Effector memory CD8-positive, alpha-beta T cell (primary cell): Measurements from ENCODE around the gene SLA2.

Source experiments
- ATAC-seq: fragments of 150-1000 bp; cut with Tn5 transposase; replicated peaks from 2 replicates; pipeline ENCODE4 v1.10.0; 2021; ENCODE audit warnings: mild to moderate bottlenecking, moderate library complexity
- DNase-seq, 3 experiments: peaks; one replicate each; pipeline ENCODE4 v3.0.0; 2021
- H3K27ac Mint-ChIP-seq, 2 donors: one replicate each; pipeline ENCODE4 v1.8.0; 2022; ENCODE audit warnings: mild to moderate bottlenecking in 2 of 2, mixed read lengths in 2 of 2, moderate library complexity in 2 of 2
- H3K27me3 Mint-ChIP-seq, 2 donors: one replicate each; pipeline ENCODE4 v1.8.0; 2022; ENCODE audit warnings: mixed read lengths in 2 of 2
- H3K36me3 Mint-ChIP-seq: one replicate; pipeline ENCODE4 v1.8.0; 2022; ENCODE audit warnings: mild to moderate bottlenecking, moderate library complexity, mixed read lengths; ENCODE audit not compliant: insufficient read depth
- H3K4me1 Mint-ChIP-seq, 2 donors: one replicate each; pipeline ENCODE4 v1.8.0; 2022; ENCODE audit warnings: low read depth in 2 of 2, mixed read lengths in 2 of 2
- H3K4me3 Mint-ChIP-seq, 2 donors: one replicate each; pipeline ENCODE4 v1.8.0; 2022; ENCODE audit warnings: mild to moderate bottlenecking in 2 of 2, mixed read lengths in 2 of 2, moderate library complexity in 2 of 2
- H3K9me3 Mint-ChIP-seq, 2 donors: one replicate each; pipeline ENCODE4 v1.8.0; 2022; ENCODE audit warnings: mixed read lengths in 2 of 2

SLA2 gene

GRCh38 chr20:36591854-36592641 lies 53.9 kb downstream of the SLA2 start:
- Mint-ChIP-seq H3K4me3 (no peak overlapping the region), H3K9me3 (no peaks in the 10 kb centered on the region), H3K4me1 (peaks cover 29 to 32% of the 10 kb centered on the region in 2 donors), H3K36me3 (peaks cover 22% of the 10 kb centered on the region), H3K27me3 (no peaks in the 10 kb centered on the region), H3K27ac (peak overlapping the region; percentile 62 to 80)
- DNase-seq (peak in 2 of 3 experiments; percentile 22 to 24), ATAC-seq (peak; percentile 49)

GRCh38 chr20:36591281-36591680 lies 54.7 kb downstream of the SLA2 start:
- peaks cover 22% of the 10 kb centered on the region for H3K36me3 Mint-ChIP-seq
- DNase-seq (no peak), ATAC-seq (no peak)
- peak overlapping the region in 1 of 2 donors; percentile 62 for H3K27ac Mint-ChIP-seq
- H3K27me3 Mint-ChIP-seq, result no peaks in the 10 kb centered on the region
- no peak overlapping the region for H3K4me3 Mint-ChIP-seq
- H3K4me1 Mint-ChIP-seq, result peaks cover 29 to 36% of the 10 kb centered on the region in 2 donors
- no peaks in the 10 kb centered on the region for H3K9me3 Mint-ChIP-seq

DNA sequence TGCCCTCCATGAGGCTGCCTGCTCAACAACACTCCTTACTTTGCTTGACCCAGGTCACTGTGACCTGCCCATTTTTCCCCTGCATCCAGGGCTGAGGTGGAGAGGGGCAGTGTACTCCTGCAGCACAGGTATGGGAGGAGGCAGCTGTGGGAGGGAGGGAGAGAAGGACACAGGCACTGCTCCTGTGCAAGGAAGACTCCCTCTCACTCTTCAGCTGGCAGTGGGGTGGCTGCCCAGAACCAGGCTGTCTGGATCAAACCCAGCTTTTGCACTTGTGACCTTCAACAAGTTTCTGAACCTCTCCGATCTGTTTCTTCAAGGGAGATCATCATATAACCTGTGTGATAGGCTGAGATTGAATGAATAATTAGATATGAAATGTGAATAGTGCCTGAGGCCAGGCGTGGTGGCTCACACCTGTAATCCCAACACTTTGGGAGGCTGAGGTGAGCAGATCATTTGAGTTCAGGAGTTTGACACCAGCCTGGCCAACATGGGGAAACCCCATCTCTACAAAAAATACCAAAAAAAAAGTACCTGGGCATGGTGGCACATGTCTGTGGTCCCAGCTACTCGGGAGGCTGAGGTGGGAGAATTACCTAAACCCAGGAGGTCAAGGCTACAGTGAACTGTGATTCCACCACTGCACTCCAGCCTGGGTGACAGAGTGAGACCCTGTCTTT lies 58.5 kb downstream of the SLA2 start:
- Mint-ChIP-seq H3K4me3 (no peak overlapping the region), H3K9me3 (no peaks in the 10 kb centered on the region), H3K27me3 (no peaks in the 10 kb centered on the region), H3K36me3 (peaks cover 31% of the 10 kb centered on the region), H3K27ac (peak overlapping the region; percentile 73 to 77), H3K4me1 (peaks cover 10 to 16% of the 10 kb centered on the region in 2 donors)
- peak; percentile 27 for ATAC-seq
- no peak for DNase-seq

GRCh38 chr20:36585410-36586125 lies 60.4 kb downstream of the SLA2 start:
- DNase-seq (no peak), ATAC-seq (no peak)
- H3K4me1 Mint-ChIP-seq, result peaks cover 3 to 13% of the 10 kb centered on the region in 2 donors
- H3K9me3 Mint-ChIP-seq, result no peaks in the 10 kb centered on the region
- peaks cover 38% of the 10 kb centered on the region for H3K36me3 Mint-ChIP-seq
- no peaks in the 10 kb centered on the region for H3K27me3 Mint-ChIP-seq
- no peak overlapping the region for H3K4me3 Mint-ChIP-seq
- peak overlapping the region in 1 of 2 donors; percentile 44 for H3K27ac Mint-ChIP-seq

GRCh38 chr20:36584018-36584481 lies 61.9 kb downstream of the SLA2 start:
- Mint-ChIP-seq H3K27me3 (no peaks in the 10 kb centered on the region), H3K4me3 (no peak overlapping the region), H3K4me1 (peaks cover 3 to 18% of the 10 kb centered on the region in 2 donors), H3K9me3 (no peaks in the 10 kb centered on the region), H3K36me3 (peaks cover 46% of the 10 kb centered on the region), H3K27ac (no peak overlapping the region)
- ATAC-seq (no peak), DNase-seq (no peak)

- DNase-seq, result no peak
- ATAC-seq, result no peak
- H3K4me3 Mint-ChIP-seq, result no peak overlapping the region
- no peaks in the 10 kb centered on the region for H3K9me3 Mint-ChIP-seq
- no peaks in the 10 kb centered on the region for H3K27me3 Mint-ChIP-seq
- peaks cover 56% of the 10 kb centered on the region for H3K36me3 Mint-ChIP-seq
- peaks cover 3 to 18% of the 10 kb centered on the region in 2 donors for H3K4me1 Mint-ChIP-seq
- peak overlapping the region in 1 of 2 donors; percentile 54 for H3K27ac Mint-ChIP-seq
Observed at GRCh38 chr20:36582821-36583220, 63.2 kb downstream of the SLA2 start.

DNA sequence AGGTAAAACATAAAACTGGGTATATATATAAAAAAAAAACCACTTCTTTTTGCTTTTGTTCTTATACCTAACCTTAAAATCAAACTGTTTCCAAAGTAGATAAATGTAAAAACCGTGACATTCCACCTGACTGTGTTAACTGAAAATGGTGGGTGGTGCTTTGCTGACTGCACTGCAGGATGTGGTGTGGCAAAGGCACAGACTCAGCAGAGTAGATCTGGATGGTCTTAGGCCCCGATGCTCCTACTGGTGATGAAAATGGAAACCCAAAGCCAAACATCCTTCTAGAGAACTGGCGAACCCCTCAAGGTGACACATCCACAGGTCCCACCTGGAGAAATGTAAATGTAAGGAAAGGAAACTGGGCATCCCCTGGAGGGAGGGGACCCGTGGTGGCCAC lies 63.7 kb downstream of the SLA2 start:
- H3K4me1 Mint-ChIP-seq, result peaks cover 3 to 15% of the 10 kb centered on the region in 2 donors
- peaks cover 56% of the 10 kb centered on the region for H3K36me3 Mint-ChIP-seq
- no peaks in the 10 kb centered on the region for H3K27me3 Mint-ChIP-seq

GRCh38 chr20:36579996-36580545 lies 65.9 kb downstream of the SLA2 start:
- Mint-ChIP-seq H3K4me1 (peaks cover 8 to 19% of the 10 kb centered on the region in 2 donors), H3K27ac (peak overlapping the region in 1 of 2 donors; percentile 72), H3K4me3 (no peak overlapping the region), H3K9me3 (no peaks in the 10 kb centered on the region), H3K36me3 (peaks cover 59% of the 10 kb centered on the region), H3K27me3 (no peaks in the 10 kb centered on the region)
- DNase-seq, result no peak
- ATAC-seq, result no peak

More for the DNA sequence above, 63.7 kb downstream of the SLA2 start:
- Mint-ChIP-seq H3K9me3 (no peaks in the 10 kb centered on the region), H3K27ac (peak overlapping the region in 1 of 2 donors; percentile 54), H3K4me3 (no peak overlapping the region)
- no peak for DNase-seq
- peak; percentile 56 for ATAC-seq

DNA sequence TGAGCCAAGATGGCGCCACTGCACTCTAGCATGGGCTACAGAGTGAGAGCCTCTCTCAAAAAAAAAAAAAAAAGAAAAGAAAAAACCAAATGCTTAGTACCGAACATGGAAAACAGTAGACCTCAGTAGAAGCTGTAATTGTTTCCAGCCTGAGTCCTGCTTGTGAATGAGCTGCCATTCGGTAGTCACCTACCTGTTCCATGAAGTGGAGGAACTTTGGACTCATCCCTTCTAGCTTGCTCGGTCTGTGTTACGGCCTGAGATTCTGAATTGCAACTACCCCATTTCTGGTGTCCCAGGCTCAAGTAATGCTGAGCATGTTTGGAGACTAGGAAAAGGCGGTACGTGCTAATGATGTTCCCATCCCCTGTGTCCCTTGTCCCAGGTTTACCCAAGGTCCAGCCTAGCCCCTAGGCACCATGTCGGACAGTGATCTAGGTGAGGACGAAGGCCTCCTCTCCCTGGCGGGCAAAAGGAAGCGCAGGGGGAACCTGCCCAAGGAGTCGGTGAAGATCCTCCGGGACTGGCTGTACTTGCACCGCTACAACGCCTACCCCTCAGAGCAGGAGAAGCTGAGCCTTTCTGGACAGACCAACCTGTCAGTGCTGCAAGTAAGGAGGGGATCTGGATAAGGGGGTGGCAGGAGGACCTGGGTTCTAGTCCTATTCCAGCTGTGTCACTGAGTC lies 67.5 kb downstream of the SLA2 start:
- Mint-ChIP-seq H3K4me1 (peaks cover 14 to 25% of the 10 kb centered on the region in 2 donors), H3K27ac (no peak overlapping the region), H3K27me3 (no peaks in the 10 kb centered on the region), H3K36me3 (peaks cover 62% of the 10 kb centered on the region), H3K9me3 (no peaks in the 10 kb centered on the region), H3K4me3 (no peak overlapping the region)
- ATAC-seq, result no peak
- DNase-seq, result no peak

GRCh38 chr20:36576081-36576445 lies 69.9 kb downstream of the SLA2 start:
- Mint-ChIP-seq H3K4me1 (peaks cover 29 to 34% of the 10 kb centered on the region in 2 donors), H3K36me3 (peaks cover 47% of the 10 kb centered on the region), H3K4me3 (peak overlapping the region; percentile 80 to 87), H3K27ac (peak overlapping the region; percentile 89 to 95), H3K27me3 (no peaks in the 10 kb centered on the region), H3K9me3 (no peaks in the 10 kb centered on the region)
- DNase-seq, result no peak
- no peak for ATAC-seq

GRCh38 chr20:36574366-36575135 lies 71.4 kb downstream of the SLA2 start:
- peak overlapping the region; percentile 80 to 87 for H3K4me3 Mint-ChIP-seq
- no peaks in the 10 kb centered on the region for H3K9me3 Mint-ChIP-seq
- peaks cover 33% of the 10 kb centered on the region for H3K36me3 Mint-ChIP-seq
- DNase-seq (peak; percentile 29 to 41 (median 32)), ATAC-seq (peak; percentile 12)
- H3K27ac Mint-ChIP-seq, result peak overlapping the region; percentile 89 to 95
- no peaks in the 10 kb centered on the region for H3K27me3 Mint-ChIP-seq
- H3K4me1 Mint-ChIP-seq, result peaks cover 29% of the 10 kb centered on the region in 2 donors

GRCh38 chr20:36573798-36574365 lies 72.1 kb downstream of the SLA2 start:
- peak overlapping the region; percentile 89 to 95 for H3K27ac Mint-ChIP-seq
- no peaks in the 10 kb centered on the region for H3K27me3 Mint-ChIP-seq
- no peak for DNase-seq
- peaks cover 28% of the 10 kb centered on the region for H3K36me3 Mint-ChIP-seq
- ATAC-seq, result peak; percentile 7
- peaks cover 29% of the 10 kb centered on the region in 2 donors for H3K4me1 Mint-ChIP-seq
- H3K4me3 Mint-ChIP-seq, result peak overlapping the region; percentile 80 to 87
- no peaks in the 10 kb centered on the region for H3K9me3 Mint-ChIP-seq
